KMS-11 (cell line): ENCODE data around the gene LAMTOR1.

ENCODE experiments used
- H2AFZ ChIP-seq: fragments of 200-600 bp; sonication (generic); 2 replicates; pipeline ENCODE4 v1.6.1; 2016; ENCODE audit warnings: antibody characterized with exemption, mixed run types, low read depth
- H3K27ac ChIP-seq: fragments of 200-600 bp; sonication (generic); 2 replicates; pipeline ENCODE4 v1.6.1; 2016; ENCODE audit warnings: mild to moderate bottlenecking, mixed run types
- H3K27me3 ChIP-seq: fragments of 200-600 bp; sonication (generic); 2 replicates; pipeline ENCODE4 v1.6.1; 2017; ENCODE audit warnings: mild to moderate bottlenecking, low read depth, mixed run types, moderate library complexity; ENCODE audit not compliant: insufficient read depth
- H3K36me3 ChIP-seq: fragments of 200-600 bp; sonication (generic); 2 replicates; pipeline ENCODE4 v1.6.1; 2017; ENCODE audit warnings: mild to moderate bottlenecking, mixed run types; ENCODE audit not compliant: insufficient read depth
- H3K4me1 ChIP-seq: fragments of 200-600 bp; sonication (generic); 2 replicates; pipeline ENCODE4 v1.6.1; 2016; ENCODE audit warnings: mild to moderate bottlenecking, low read depth, mixed run types; ENCODE audit not compliant: poor library complexity, severe bottlenecking
- H3K4me2 ChIP-seq: fragments of 200-600 bp; sonication (generic); 2 replicates; pipeline ENCODE4 v1.7.0; 2016; ENCODE audit warnings: mild to moderate bottlenecking, mixed run types
- H3K4me3 ChIP-seq: fragments of 200-600 bp; sonication (generic); IDR thresholded peaks from 2 replicates; pipeline ENCODE4 v1.6.1; 2017; ENCODE audit warnings: low read depth, low read length, mixed read lengths; ENCODE audit not compliant: insufficient read depth
- H3K79me2 ChIP-seq: fragments of 200-600 bp; sonication (generic); 2 replicates; pipeline ENCODE4 v1.6.1; 2016; ENCODE audit warnings: low read depth, mixed run types; ENCODE audit not compliant: insufficient read depth
- H3K9ac ChIP-seq: fragments of 200-600 bp; sonication (generic); 2 replicates; pipeline ENCODE4 v1.6.1; 2016; ENCODE audit warnings: mild to moderate bottlenecking, mixed run types
- H4K20me1 ChIP-seq: fragments of 200-600 bp; sonication (generic); 2 replicates; pipeline ENCODE4 v1.6.1; 2016; ENCODE audit warnings: mild to moderate bottlenecking, mixed run types; ENCODE audit not compliant: insufficient read depth
- CTCF ChIP-seq: fragments of 200-600 bp; sonication (generic); conservative IDR thresholded peaks from 2 replicates; pipeline ENCODE4 v1.6.1; 2017; ENCODE audit warnings: low read depth, mild to moderate bottlenecking, antibody characterized with exemption, low read length, moderate library complexity, mixed read lengths

Gene LAMTOR1

GRCh38 chr11:72072348-72072747, 30.7 kb downstream of the LAMTOR1 start:
- H3K4me2 ChIP-seq, result peak overlapping the region; percentile 14; the same call in 1 of the 2 replicates
- peaks cover 72% of the 10 kb centered on the region for H3K4me1 ChIP-seq
- no peak overlapping the region for H3K9ac ChIP-seq

GRCh38 chr11:72070491-72070890, 32.6 kb downstream of the LAMTOR1 start:
- Histone ChIP-seq H3K4me2 (peak overlapping the region; percentile 65), H3K27ac (peak overlapping the region; percentile 38; the same call in 1 of the 2 replicates), H4K20me1 (no peaks in the 10 kb centered on the region), H3K4me3 (no peak overlapping the region), H3K27me3 (no peaks in the 10 kb centered on the region), H3K79me2 (peaks cover 74% of the 10 kb centered on the region), H2AFZ (no peak overlapping the region), H3K4me1 (peaks cover 62% of the 10 kb centered on the region), H3K36me3 (no peaks in the 10 kb centered on the region), H3K9ac (no peak overlapping the region)
- TF ChIP-seq CTCF, result no peak

More at GRCh38 chr11:72072348-72072747, 30.7 kb downstream of the LAMTOR1 start:
- Histone ChIP-seq H3K27ac (no peak overlapping the region), H2AFZ (no peak overlapping the region), H4K20me1 (no peaks in the 10 kb centered on the region), H3K27me3 (no peaks in the 10 kb centered on the region), H3K36me3 (no peaks in the 10 kb centered on the region), H3K79me2 (peaks cover 89% of the 10 kb centered on the region), H3K4me3 (no peak overlapping the region)
- TF ChIP-seq CTCF, result no peak

GRCh38 chr11:72069787-72070251, 33.3 kb downstream of the LAMTOR1 start:
- H2AFZ ChIP-seq, result no peak overlapping the region
- H3K27ac ChIP-seq, result peak overlapping the region; percentile 38; the same call in 1 of the 2 replicates
- H3K4me3 ChIP-seq, result no peak overlapping the region
- no peaks in the 10 kb centered on the region for H3K36me3 ChIP-seq
- peaks cover 57% of the 10 kb centered on the region for H3K4me1 ChIP-seq
- peak overlapping the region; percentile 65 for H3K4me2 ChIP-seq
- peaks cover 68% of the 10 kb centered on the region for H3K79me2 ChIP-seq
- no peak for TF ChIP-seq CTCF
- no peaks in the 10 kb centered on the region for H4K20me1 ChIP-seq
- no peak overlapping the region for H3K9ac ChIP-seq
- no peaks in the 10 kb centered on the region for H3K27me3 ChIP-seq

GRCh38 chr11:72069200-72069599, 33.9 kb downstream of the LAMTOR1 start:
- Histone ChIP-seq H3K27ac (peak overlapping the region; percentile 38; the same call in 1 of the 2 replicates), H4K20me1 (no peaks in the 10 kb centered on the region), H3K36me3 (no peaks in the 10 kb centered on the region), H3K27me3 (no peaks in the 10 kb centered on the region), H3K79me2 (peaks cover 63% of the 10 kb centered on the region), H3K9ac (no peak overlapping the region), H3K4me3 (no peak overlapping the region), H3K4me2 (peak overlapping the region; percentile 65), H2AFZ (no peak overlapping the region), H3K4me1 (peaks cover 57% of the 10 kb centered on the region)
- no peak for TF ChIP-seq CTCF
